Endothelial cell of umbilical vein (primary cell): ENCODE measurements around the gene VHLL. TPM values are rescaled to one million over a fixed set of nuclear protein-coding genes. Genes with fewer than 3 reads are reported as not detected.

Experiments used
- BruUV-seq: library from RNA; stranded (reverse); fragments of 400-500 nt; replicated peaks from 2 replicates; lab custom pipeline; 2021; lab: Mats Ljungman, UMichigan
- CTCF ChIA-PET: fragments of 300-600, 350-600 bp; sonication (Branson Sonifier 250); formaldehyde crosslinking; loops from one replicate; lab custom pipeline; 2021; ENCODE audit warnings: antibody characterized with exemption, inconsistent platforms; lab: Charles Lee
- POLR2A ChIA-PET: fragments of 300-600, 350-600 bp; sonication (Branson Sonifier 250); formaldehyde crosslinking; loops from one replicate; lab custom pipeline; 2021; ENCODE audit warnings: antibody characterized with exemption, inconsistent platforms; lab: Charles Lee
- DNase-seq: peaks from one replicate; pipeline ENCODE4 v3.0.0-alpha.2; 2011; ENCODE audit warnings: low read depth, low spot score
- FAIRE-seq: peaks from 2 replicates; lab custom pipeline; 2011; peaks lifted over from hg19 to GRCh38; lab: Jason Lieb, UNC
- H2AFZ ChIP-seq: 2 replicates; pipeline ENCODE4 v1.6.0; 2012; ENCODE audit warnings: low read depth, low read length, control low read depth, inconsistent platforms
- H3K27ac ChIP-seq: 2 replicates; pipeline ENCODE4 v1.5.1; 2011; ENCODE audit warnings: low read depth, mild to moderate bottlenecking, control low read depth, low read length, moderate library complexity; ENCODE audit not compliant: insufficient read depth
- H3K27me3 ChIP-seq, 2 experiments: 2 replicates each; pipeline versions ENCODE4 v1.6.0 to v1.6.1; 2011; ENCODE audit warnings: low read length in 2 of 2, mixed read lengths in 1 of 2; ENCODE audit not compliant: control insufficient read depth in 2 of 2, insufficient read depth in 2 of 2
- H3K36me3 ChIP-seq, 2 experiments: 2 replicates in 1 of 2; 3 replicates in 1 of 2; pipeline ENCODE4 v1.5.1; 2011; ENCODE audit warnings: low read length in 2 of 2, mild to moderate bottlenecking in 1 of 2, moderate library complexity in 1 of 2; ENCODE audit not compliant: control insufficient read depth in 2 of 2, insufficient read depth in 2 of 2; ENCODE audit errors: extremely low read depth in 1 of 2
- H3K4me1 ChIP-seq: 3 replicates; pipeline ENCODE4 v1.5.1; 2011; ENCODE audit warnings: mild to moderate bottlenecking, low read length; ENCODE audit not compliant: control insufficient read depth, insufficient read depth; ENCODE audit errors: extremely low read depth
- H3K4me2 ChIP-seq: 2 replicates; pipeline ENCODE4 v1.6.1; 2011; ENCODE audit warnings: low read length, control low read depth, mixed read lengths; ENCODE audit not compliant: insufficient read depth
- H3K4me3 ChIP-seq, 3 experiments: fragments of 200-600 bp in 1 of 3; sonication (generic), shearing (Covaris generic) in 1 of 3; replicated peaks in 1 of 3; 2 replicates each; pipeline ENCODE4 v1.5.1; 2011 to 2016; ENCODE audit warnings: control low read depth in 3 of 3, low read length in 3 of 3, mild to moderate bottlenecking in 2 of 3, inconsistent platforms in 1 of 3, low read depth in 1 of 3, moderate library complexity in 1 of 3; ENCODE audit not compliant: insufficient read depth in 1 of 3
- H3K79me2 ChIP-seq: 2 replicates; pipeline ENCODE4 v1.6.0; 2012; ENCODE audit warnings: low read length, inconsistent platforms; ENCODE audit not compliant: control insufficient read depth, insufficient read depth
- H3K9ac ChIP-seq: replicated peaks from 2 replicates; pipeline ENCODE3; 2011; ENCODE audit warnings: low read length, control low read depth; ENCODE audit not compliant: insufficient read depth; ENCODE audit errors: extremely low read depth
- H3K9me1 ChIP-seq: replicated peaks from 3 replicates; pipeline ENCODE4 v1.6.0; 2011; ENCODE audit warnings: mild to moderate bottlenecking, low read length; ENCODE audit not compliant: control insufficient read depth, insufficient read depth; ENCODE audit errors: extremely low read depth
- H3K9me3 ChIP-seq: replicated peaks from 2 replicates; pipeline ENCODE4 v1.5.1; 2012; ENCODE audit warnings: low read length, inconsistent platforms; ENCODE audit not compliant: control insufficient read depth, insufficient read depth
- H4K20me1 ChIP-seq: replicated peaks from 2 replicates; pipeline ENCODE3; 2011; ENCODE audit warnings: mild to moderate bottlenecking, low read length; ENCODE audit not compliant: control insufficient read depth, insufficient read depth; ENCODE audit errors: extremely low read depth
- CTCF ChIP-seq, 2 donors: IDR thresholded peaks; 1 replicate in 1 of 2; 2 replicates in 1 of 2; pipeline ENCODE4 v1.5.1; 2011; ENCODE audit warnings: low read length in 2 of 2, mild to moderate bottlenecking in 2 of 2, moderate library complexity in 2 of 2, control low read depth in 1 of 2, inconsistent platforms in 1 of 2, low read depth in 1 of 2; ENCODE audit not compliant: insufficient read depth in 1 of 2; ENCODE audit errors: extremely low read depth in 1 of 2
- EZH2 ChIP-seq: IDR thresholded peaks from 2 replicates; pipeline ENCODE4 v1.6.1; 2012; ENCODE audit warnings: borderline replicate concordance, low read depth, mild to moderate bottlenecking, moderate library complexity, low read length, inconsistent platforms; ENCODE audit not compliant: severe bottlenecking
- FOS ChIP-seq: IDR thresholded peaks from 2 replicates; pipeline ENCODE4 v1.6.1; 2011; ENCODE audit warnings: mild to moderate bottlenecking, low read length, moderate library complexity, borderline replicate concordance; ENCODE audit not compliant: insufficient read depth
- GATA2 ChIP-seq: IDR thresholded peaks from 2 replicates; pipeline ENCODE4 v1.7.0; 2011; ENCODE audit warnings: low read depth, mild to moderate bottlenecking, moderate library complexity, mixed read lengths, low read length; ENCODE audit not compliant: insufficient read length, insufficient read depth
- JUN ChIP-seq: IDR thresholded peaks from 2 replicates; pipeline ENCODE4 v1.6.1; 2011; ENCODE audit warnings: borderline replicate concordance, low read depth; ENCODE audit not compliant: insufficient read length, insufficient read depth
- MAX ChIP-seq: IDR thresholded peaks from 2 replicates; pipeline ENCODE4 v1.6.1; 2011; ENCODE audit not compliant: insufficient read depth, insufficient read length
- MYC ChIP-seq: IDR thresholded peaks from one replicate; pipeline ENCODE4 v1.6.1; 2011; ENCODE audit warnings: mild to moderate bottlenecking, low read depth, low read length
- POLR2A ChIP-seq: IDR thresholded peaks from 2 replicates; pipeline ENCODE4 v1.6.1; 2012; ENCODE audit warnings: low read depth, mild to moderate bottlenecking, control low read depth, low read length
- POLR2AphosphoS5 ChIP-seq: IDR thresholded peaks from 2 replicates; pipeline ENCODE4 v1.6.1; 2012; ENCODE audit warnings: low read depth, mild to moderate bottlenecking, control low read depth, low read length, moderate library complexity; ENCODE audit not compliant: insufficient read depth
- dilution Hi-C: fragments of 300-500 bp; cut with MboI; formaldehyde crosslinking; loops from one replicate; pipeline ENCODE4 v1.15.0; 2019; ENCODE audit warnings: low sequenced_read_pairs; ENCODE audit not compliant: extremely low pct_ligation_motif_present
- intact Hi-C: fragments of 100-400 bp; cut with micrococcal nuclease; formaldehyde crosslinking; loops from one replicate; pipeline ENCODE4 v1.10.0; 2022
- polyA plus RNA-seq, 4 experiments: library from polyadenylated mRNA; depleted of rRNA in 3 of 4; stranded (reverse) in 3 of 4; unstranded in 1 of 4; fragments of >200 nt; gene quantifications; 2 replicates each; pipeline versions ENCODE4 v1.2.1 to v1.2.3, GENCODE V29; 2011 to 2012; ENCODE audit warnings: missing spikeins in 1 of 4
- total RNA-seq: library from RNA; stranded (reverse); gene quantifications from 2 replicates; pipeline ENCODE4 v1.2.3, GENCODE V29; 2021

The VHLL gene
- total and polyA plus RNA-seq, 2 donors (not counting 3 experiments of a cell fraction or from before 2014, with no cell fraction given): 0.73 TPM; not detected in 1

GRCh38 chr1:156262461-156263287 is 36.4 kb downstream of the VHLL start:
- Histone ChIP-seq H3K27ac (no peak overlapping the region), H3K27me3 (no peaks in the 10 kb centered on the region), H3K4me3 (no peak overlapping the region), H3K79me2 (no peaks in the 10 kb centered on the region), H4K20me1 (no peaks in the 10 kb centered on the region), H3K4me2 (no peak overlapping the region), H3K9ac (no peak overlapping the region), H3K4me1 (no peaks in the 10 kb centered on the region), H2AFZ (no peak overlapping the region), H3K36me3 (peaks cover 22 to 82% of the 10 kb centered on the region in 2 experiments), H3K9me1 (no peaks in the 10 kb centered on the region), H3K9me3 (no peaks in the 10 kb centered on the region)
- intact Hi-C loops: no loop called here
- TF ChIP-seq EZH2: no peak
- TF ChIP-seq MAX: no peak
- no peak for TF ChIP-seq FOS
- TF ChIP-seq MYC: no peak
- no peak for TF ChIP-seq POLR2AphosphoS5
- TF ChIP-seq POLR2A: no peak
- TF ChIP-seq GATA2: no peak
- no peak for TF ChIP-seq CTCF (IDR thresholded peaks at IDR 0.05; ENCODE audit: extremely low read depth in 1 of 2, insufficient read depth in 1 of 2, low read depth in 1 of 2, low read length in 2 of 2)
- no peak for TF ChIP-seq JUN
- DNase-seq (no peak), FAIRE-seq (no peak)
- ChIA-PET POLR2A (interaction anchor here (0.7 kb wide), 1 partner anchor 136 kb away, joined by 5 read pairs; no protein-coding TSS in a partner anchor), CTCF (interaction anchor here (0.7 kb wide), 1 partner anchor 36 kb away, joined by 3 read pairs; no protein-coding TSS in a partner anchor)
- no TSS peak for BruUV-seq
- dilution Hi-C loops: no loop called here
